Measurements from ENCODE around the gene ILRUN. TPM values are rescaled to one million over a fixed set of nuclear protein-coding genes. Genes with fewer than 3 reads are reported as not detected.

Gene ILRUN
- total and polyA plus RNA-seq, 2 of the 8 experiments (the other 6 are each of a cell fraction or from before 2014, with no cell fraction given) = 39.2 to 81.2 TPM

DNA sequence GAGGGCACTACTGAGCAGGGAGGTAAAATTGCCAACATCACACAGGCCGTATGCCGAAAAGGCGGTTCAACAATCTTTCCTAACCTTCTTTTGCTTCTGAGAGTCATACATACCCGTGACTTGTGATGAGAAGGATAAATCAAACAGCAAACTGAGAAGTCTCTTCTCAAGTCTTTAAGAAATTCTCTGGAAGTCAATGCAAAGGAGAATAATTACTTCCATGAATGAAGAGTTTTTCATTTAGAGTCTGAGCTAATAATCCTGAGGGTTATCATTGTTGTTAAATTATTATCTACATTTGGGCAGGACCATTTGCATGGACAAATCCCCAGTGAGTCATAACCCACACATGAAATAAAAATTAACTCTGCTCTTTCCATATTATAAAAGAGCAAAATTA lies 22.4 kb upstream of the ILRUN start:
- no peak overlapping the region for H3K56ac ChIP-seq (replicated peaks; ENCODE audit: insufficient read length, low read depth, low read length)
- no peaks in the 10 kb centered on the region for H3K79me1 ChIP-seq (ENCODE audit: low read depth, low read length)
- no peak overlapping the region for H3K4ac ChIP-seq (replicated peaks; ENCODE audit: insufficient read length, low read depth, low read length)
- H3K9ac ChIP-seq (replicated peaks in 1 of 4; ENCODE audit: extremely low read depth in 1 of 4, low read depth in 3 of 4, low read length in 3 of 4) = no peak overlapping the region
- no peak overlapping the region for H2BK20ac ChIP-seq (ENCODE audit: low read length)
- H3K79me2 ChIP-seq (ENCODE audit: control insufficient read depth in 1 of 2, insufficient read depth in 2 of 2, low read length in 2 of 2) = no peaks in the 10 kb centered on the region
- H4K20me1 ChIP-seq (replicated peaks in 1 of 2; ENCODE audit: control insufficient read depth in 1 of 2, insufficient read depth in 2 of 2, low read length in 2 of 2) = no peaks in the 10 kb centered on the region
- no peak overlapping the region for H3K14ac ChIP-seq (ENCODE audit: insufficient read length)
- WGBS, 2 experiments (ENCODE audit: extremely low coverage in 1 of 2, insufficient coverage in 1 of 2, insufficient read length in 1 of 2, insufficient replicate concordance in 2 of 2, low coverage in 1 of 2, low lambda C conversion rate in 2 of 2, missing lambda C conversion rate in 1 of 2) = 92% methylated on average over 4 of the region's 4 CpGs; no CpG with 5 or more reads in 1 of the 2 experiments
- no peak overlapping the region for H4K8ac ChIP-seq (ENCODE audit: extremely low read depth, insufficient read depth, low read length)
- peaks cover 0 to 9% (median 2%) of the 10 kb centered on the region in 4 experiments; a peak in 3 of 7 replicates for H3K4me1 ChIP-seq (replicated peaks in 1 of 4; ENCODE audit: control insufficient read depth in 3 of 4, insufficient read depth in 4 of 4, low read length in 3 of 4)
- H3K18ac ChIP-seq (ENCODE audit: extremely low read depth, low read length) = no peak overlapping the region; the same call in 1 of the 2 replicates
- no peak overlapping the region for H2BK15ac ChIP-seq (ENCODE audit: low read length)
- H2BK5ac ChIP-seq (ENCODE audit: low read depth, low read length) = no peak overlapping the region
- ChIA-PET CTCF (ENCODE audit: partially characterized antibody) (no interaction called here), POLR2A (ENCODE audit: partially characterized antibody) (interaction anchor here (1.5 kb wide), 1 partner anchor 38 kb away, joined by 3 read pairs; the partner anchor contains the start of gene SNRPC)
- no peak overlapping the region for H2AFZ ChIP-seq (ENCODE audit: low read length)
- no peak for DNase-seq (ENCODE audit: low read depth in 1 of 2, low spot score in 2 of 2)
- peak overlapping the region in 1 of 4 experiments; percentile 1; a peak in 1 of 8 replicates for H3K4me3 ChIP-seq (ENCODE audit: extremely low read depth in 1 of 4, insufficient read depth in 2 of 4, low read depth in 3 of 4, low read length in 4 of 4)
- no peak overlapping the region for H2BK12ac ChIP-seq (ENCODE audit: low read depth, low read length)
- H2AK5ac ChIP-seq (ENCODE audit: low read depth, low read length) = no peak overlapping the region
- no peak overlapping the region for H4K5ac ChIP-seq (ENCODE audit: insufficient read length, low read depth, low read length)
- no peaks in the 10 kb centered on the region for H3K27me3 ChIP-seq (replicated peaks in 1 of 4; ENCODE audit: control insufficient read depth in 3 of 4, extremely low read depth in 1 of 4, insufficient read depth in 3 of 4, low read length in 3 of 4)
- H3K23me2 ChIP-seq (ENCODE audit: low read depth, low read length) = no peaks in the 10 kb centered on the region
- no peaks in the 10 kb centered on the region for H3K9me3 ChIP-seq (ENCODE audit: insufficient read depth in 2 of 2, low read depth in 1 of 2, low read length in 1 of 2)
- H3K23ac ChIP-seq (ENCODE audit: insufficient read length) = no peak overlapping the region
- FAIRE-seq = no peak
- no peaks in the 10 kb centered on the region for H3K36me3 ChIP-seq (ENCODE audit: control insufficient read depth in 2 of 4, insufficient read depth in 4 of 4, low read length in 3 of 4)
- H3K27ac ChIP-seq (ENCODE audit: low read depth, low read length) = no peak overlapping the region
- no peak overlapping the region for H3K4me2 ChIP-seq (ENCODE audit: insufficient read depth in 1 of 2, low read depth in 2 of 2, low read length in 2 of 2)
- TF ChIP-seq NRF1 (IDR thresholded peaks at IDR 0.05; ENCODE audit: low read depth, low read length) (no peak), RXRA (IDR thresholded peaks at IDR 0.05; ENCODE audit: insufficient read depth, low read depth, low read length) (no peak), SRF (IDR thresholded peaks at IDR 0.05; ENCODE audit: low read depth, low read length) (no peak), POLR2AphosphoS5 (IDR thresholded peaks at IDR 0.05; ENCODE audit: low read depth, low read length) (no peak), EGR1 (IDR thresholded peaks at IDR 0.05; ENCODE audit: borderline replicate concordance, low read depth, low read length) (no peak), CREB1 (IDR thresholded peaks at IDR 0.05) (no peak), JUN (IDR thresholded peaks at IDR 0.05; ENCODE audit: low read depth, low read length) (no peak), RAD21 (IDR thresholded peaks at IDR 0.05 in 1 of 2, conservative IDR thresholded peaks at IDR 0.05 in 1 of 2; ENCODE audit: low read depth in 2 of 2, low read length in 2 of 2) (no peak), NANOG (IDR thresholded peaks at IDR 0.05; ENCODE audit: insufficient read depth, low read depth, low read length, poor library complexity, severe bottlenecking) (no peak), POLR2A (IDR thresholded peaks at IDR 0.05; ENCODE audit: control extremely low read depth in 1 of 2, low read depth in 2 of 2, low read length in 2 of 2) (no peak), BRCA1 (IDR thresholded peaks at IDR 0.05; ENCODE audit: low read depth, low read length) (no peak), RBBP5 (IDR thresholded peaks at IDR 0.05; ENCODE audit: borderline replicate concordance, low read depth, low read length) (no peak), SP1 (IDR thresholded peaks at IDR 0.05; ENCODE audit: low read depth, low read length) (no peak)
- TF ChIP-seq, protein P1, sequence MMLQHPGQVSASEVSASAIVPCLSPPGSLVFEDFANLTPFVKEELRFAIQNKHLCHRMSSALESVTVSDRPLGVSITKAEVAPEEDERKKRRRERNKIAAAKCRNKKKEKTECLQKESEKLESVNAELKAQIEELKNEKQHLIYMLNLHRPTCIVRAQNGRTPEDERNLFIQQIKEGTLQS (IDR thresholded peaks at IDR 0.05; ENCODE audit: insufficient read depth, low read depth, low read length) = no peak
- no peak overlapping the region for H2BK120ac ChIP-seq (replicated peaks; ENCODE audit: low read depth, low read length)
- no peak overlapping the region for H4K91ac ChIP-seq (replicated peaks; ENCODE audit: insufficient read length, low read length)
